HG02840 (cell line): ENCODE data around the gene RPS4Y1.

Source experiments
- ATAC-seq: cut with Tn5 transposase; IDR thresholded peaks from one replicate; pipeline ENCODE4 v1.9.1; 2021; ENCODE audit warnings: mild to moderate bottlenecking, moderate library complexity, moderate number of reproducible peaks; ENCODE audit not compliant: unreplicated experiment, low FRiP score

Gene RPS4Y1

DNA sequence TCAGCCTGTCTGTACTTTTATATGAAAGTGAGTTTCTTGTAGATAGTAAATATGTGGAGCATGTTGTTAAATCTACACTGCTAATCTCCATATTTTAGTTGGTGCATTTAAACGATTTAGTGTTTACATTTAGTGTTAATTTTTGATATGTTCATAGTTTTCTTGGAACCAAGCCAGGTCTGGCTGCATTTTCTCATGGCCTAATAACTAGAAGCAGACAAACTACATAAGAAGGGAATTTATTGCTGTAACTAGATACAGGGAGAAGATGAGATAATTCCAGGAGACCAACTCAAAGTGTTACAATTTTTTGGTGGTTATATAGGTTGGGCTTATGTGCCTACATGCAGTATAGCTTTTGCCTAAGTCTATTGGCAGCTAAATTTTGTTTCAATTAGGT lies 32.8 kb downstream of the RPS4Y1 start:
- ATAC-seq: no peak

DNA sequence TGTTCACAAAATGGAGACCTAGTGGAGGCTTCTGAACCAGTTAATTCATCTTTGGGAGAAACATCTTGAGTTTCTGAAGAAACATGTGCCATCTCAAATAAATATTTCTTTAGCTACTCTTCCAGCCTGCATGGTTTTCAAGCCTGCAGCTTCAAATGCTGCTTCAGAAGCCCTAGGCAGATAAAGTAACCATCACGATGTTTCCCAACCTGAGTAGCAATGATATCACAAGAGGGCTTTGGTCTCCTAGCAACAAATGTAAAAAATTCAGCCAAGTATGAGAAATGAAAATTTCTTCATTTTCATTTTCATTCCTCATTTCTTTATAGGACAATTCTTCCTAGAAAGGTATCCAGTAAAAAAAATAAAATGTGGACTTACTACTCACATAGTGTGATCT lies 42.2 kb downstream of the RPS4Y1 start:
- no peak for ATAC-seq

DNA sequence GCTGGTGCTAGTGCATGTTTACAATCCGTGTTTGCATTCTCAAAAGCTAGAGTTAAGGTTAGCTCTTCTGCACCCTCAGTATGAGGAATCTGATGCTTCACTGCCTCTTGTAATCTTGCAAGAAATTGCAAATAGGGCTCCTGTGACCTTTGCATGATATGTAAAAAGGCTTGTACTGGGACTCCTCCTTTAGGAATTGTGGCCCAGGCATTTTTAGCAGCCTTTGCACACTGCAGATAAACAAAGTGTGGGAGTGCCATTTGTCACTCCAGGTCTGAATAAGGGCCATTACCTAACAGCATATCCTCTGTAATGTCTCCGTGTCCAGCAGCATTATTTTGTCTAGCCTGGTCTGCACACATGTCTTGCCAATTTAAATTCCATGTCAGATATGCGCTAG lies 44.5 kb downstream of the RPS4Y1 start:
- ATAC-seq: no peak

DNA sequence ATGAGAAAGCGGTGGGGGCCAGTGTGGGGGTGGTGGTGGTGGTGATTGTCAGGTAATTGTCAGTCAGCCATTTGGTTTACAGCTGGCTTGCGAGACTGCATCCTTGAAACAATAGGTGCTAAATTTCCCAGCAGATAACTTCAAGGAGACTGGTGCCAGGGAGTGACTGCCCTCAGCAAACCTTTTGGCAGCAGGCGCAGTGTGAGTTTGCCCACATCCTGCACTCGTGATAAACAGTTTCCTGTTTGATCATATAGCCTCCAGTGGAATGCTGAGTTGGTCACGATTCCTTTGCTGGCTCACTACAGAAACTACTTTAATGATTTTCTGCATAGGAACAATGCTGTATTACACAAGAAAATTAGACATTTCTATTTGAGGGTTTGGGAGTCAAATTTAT lies 46.0 kb downstream of the RPS4Y1 start:
- no peak for ATAC-seq

DNA sequence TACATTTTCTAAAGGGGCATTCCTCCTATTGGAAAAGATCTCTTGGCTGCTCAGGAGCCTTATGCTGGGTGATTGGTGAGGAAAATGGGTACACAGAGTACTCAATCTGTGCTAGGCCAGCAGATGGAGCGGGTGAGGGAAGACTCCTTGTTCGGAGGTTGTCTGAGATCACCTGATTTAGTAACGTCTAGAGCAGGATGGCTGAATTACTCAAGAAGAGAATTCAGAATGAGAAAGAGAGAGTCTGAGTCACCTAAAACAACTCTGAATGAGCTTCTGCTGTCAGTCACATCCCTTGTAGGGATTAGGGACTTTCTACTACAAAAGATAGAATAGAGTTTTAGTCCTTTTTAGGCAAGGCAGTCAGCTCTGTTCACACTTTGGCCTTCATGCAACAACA lies 46.6 kb downstream of the RPS4Y1 start:
- no peak for ATAC-seq

DNA sequence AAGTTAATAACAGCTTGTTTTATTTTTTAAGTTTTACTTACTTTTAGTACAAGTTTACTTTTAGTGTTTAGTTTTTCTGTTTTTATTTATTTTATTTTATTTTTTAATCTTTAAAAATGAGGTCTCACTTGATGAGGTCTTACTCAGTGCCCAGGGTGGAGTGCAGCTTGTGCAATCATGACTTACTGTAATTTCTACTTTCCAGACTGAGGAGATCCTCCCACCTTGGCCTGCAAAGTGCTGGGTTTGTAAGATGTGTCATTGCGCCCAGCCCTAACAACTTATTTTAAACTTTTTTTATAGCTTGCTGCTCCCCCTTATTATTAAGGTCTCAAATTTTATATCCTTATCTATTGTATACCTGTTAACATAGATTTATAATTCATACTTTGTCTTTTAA lies 52.1 kb downstream of the RPS4Y1 start:
- no peak for ATAC-seq

DNA sequence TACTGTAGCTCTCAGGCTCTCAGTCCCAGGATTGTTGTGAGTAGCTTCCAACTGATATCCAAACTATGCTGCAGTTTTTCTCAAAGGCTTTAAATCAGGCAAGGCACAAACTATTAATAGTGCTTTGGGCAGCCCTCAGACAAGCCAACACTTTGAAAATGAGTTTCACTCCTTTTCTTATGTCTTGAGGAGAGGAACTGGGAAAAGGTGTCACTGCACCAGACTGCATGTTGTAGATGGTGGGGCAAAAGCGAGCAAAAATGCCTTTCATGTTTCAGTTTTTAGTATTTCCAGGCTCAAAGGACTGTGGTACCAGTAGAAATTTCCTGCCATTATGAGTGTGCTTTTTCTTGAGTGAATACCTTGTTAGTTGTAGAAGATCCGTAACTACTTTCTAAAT lies 54.6 kb downstream of the RPS4Y1 start:
- ATAC-seq: no peak

DNA sequence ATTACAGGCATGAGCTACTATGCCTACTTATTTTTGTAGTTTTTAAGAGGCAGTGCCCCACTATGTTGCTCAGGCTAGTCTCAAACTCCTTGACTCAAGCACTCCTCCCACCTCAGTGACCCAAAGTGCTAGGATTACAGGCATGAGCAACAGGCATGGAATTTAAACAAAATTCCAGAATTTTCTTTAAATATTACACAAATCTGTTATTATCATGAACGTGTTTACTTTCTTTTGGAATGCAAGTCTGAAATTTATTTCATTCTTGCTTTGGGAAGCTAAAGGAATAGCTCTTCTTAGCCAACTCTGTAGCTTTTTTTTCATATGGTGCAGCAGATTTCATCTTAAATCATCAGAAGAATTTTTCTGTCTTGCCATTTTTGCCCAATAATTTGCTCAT lies 66.0 kb downstream of the RPS4Y1 start:
- ATAC-seq: no peak

DNA sequence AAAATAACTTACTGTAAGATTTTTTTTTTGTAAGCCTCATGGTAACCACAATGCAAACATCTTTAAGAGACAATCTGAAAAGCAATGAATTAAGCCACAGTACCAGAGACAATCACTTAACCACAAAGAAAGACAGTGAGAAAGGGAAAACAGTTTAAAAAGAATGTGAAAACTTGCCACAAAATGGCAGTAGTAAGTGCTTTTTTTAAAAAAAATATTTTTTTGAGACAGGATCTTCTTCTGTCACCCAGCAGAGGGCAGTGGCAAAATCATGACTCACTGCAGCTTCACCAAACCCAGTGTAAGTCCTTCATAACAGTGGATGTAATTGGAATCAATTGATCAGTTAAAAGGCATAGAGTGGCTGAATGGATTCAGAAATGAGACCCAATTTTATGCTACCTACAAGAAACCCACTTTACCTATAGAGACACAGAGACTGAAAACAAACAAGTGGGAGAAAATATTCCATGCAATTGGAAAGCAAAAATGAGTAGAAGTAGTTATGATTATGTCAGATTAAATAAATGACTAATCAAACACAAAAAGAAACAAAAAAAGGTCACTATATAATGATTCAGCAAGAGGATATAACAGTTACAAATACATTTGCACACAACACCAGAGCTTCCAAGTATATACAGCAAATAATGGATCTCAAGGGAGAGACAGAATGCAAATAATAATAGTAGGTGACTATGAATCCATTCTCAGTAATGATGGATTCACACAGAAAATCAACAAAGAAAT lies 71.8 kb downstream of the RPS4Y1 start:
- ATAC-seq: no peak
